ENCODE data around the gene CRADD.
"Not testable (repeated sequence)": the region's sequence is repeated elsewhere in the genome, so short reads cannot be mapped to it uniquely, and the experiment has no call there.

CRADD gene

DNA sequence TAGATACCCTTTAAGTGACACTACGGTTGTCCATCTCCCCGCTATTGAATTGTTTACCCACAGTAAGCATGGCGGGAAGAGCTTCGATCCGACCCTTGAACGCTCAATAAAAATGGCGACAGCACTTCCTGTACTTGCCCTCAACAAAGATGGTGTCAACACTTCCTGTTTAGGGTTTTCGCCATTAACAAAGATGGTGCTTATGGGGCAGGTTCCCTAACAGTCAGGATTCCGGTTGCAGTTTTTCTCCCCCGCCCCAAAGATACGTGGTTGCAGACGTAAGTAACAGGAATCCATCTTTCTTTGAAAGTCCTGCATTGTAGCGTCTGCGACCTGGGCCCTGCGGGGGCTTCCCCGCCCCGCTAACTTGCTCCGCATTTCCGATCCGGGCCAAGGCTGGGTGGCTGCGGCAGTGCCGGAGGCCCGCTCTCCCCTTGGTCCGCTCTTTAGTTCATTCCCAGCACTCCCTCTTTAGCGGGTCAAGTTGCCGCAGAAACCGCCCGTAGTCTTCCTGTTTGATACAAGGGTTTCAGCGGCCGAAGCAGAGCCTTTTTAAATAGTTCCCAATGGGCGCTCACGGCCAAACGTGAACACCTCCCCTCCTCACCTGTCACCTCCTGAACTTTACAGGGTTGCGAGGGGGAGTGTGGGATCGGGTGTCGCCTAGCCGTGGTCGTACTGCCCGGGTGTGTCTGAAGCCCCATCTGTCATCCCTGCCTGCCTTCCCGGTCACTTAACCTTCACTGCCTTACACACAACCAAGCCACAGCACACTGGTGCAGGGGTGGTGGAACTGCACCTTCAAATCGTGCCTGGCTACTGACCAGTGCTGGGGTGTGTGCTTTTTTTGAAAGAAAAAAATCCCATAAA is at the start of gene CRADD:
Gene CRADD (plus strand): TSS at position 181 of the 870 bp plus-strand sequence.
- peak; percentile 96 for DNase-seq (ENCODE audit: low spot score)

DNA sequence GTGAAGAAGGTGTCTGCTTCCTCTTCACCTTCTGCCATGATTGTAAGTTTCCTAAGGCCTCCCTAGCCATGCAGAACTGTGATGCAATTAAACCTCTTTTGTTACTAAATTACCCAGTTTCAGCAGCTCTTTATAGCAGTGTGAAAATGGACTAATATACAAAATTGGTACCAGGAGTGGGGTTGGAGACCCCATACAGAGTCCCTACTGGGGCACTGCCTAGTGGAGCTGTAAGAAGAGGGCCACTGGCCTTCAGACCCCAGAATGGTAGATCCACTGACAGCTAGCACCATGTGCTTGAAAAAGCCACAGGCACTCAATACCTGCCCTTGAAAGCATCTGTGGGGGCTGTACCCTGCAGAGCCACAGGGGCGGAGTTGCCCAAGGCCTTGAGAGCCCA is 44.8 kb upstream of the CRADD start:
- no peak for DNase-seq (ENCODE audit: low spot score)

DNA sequence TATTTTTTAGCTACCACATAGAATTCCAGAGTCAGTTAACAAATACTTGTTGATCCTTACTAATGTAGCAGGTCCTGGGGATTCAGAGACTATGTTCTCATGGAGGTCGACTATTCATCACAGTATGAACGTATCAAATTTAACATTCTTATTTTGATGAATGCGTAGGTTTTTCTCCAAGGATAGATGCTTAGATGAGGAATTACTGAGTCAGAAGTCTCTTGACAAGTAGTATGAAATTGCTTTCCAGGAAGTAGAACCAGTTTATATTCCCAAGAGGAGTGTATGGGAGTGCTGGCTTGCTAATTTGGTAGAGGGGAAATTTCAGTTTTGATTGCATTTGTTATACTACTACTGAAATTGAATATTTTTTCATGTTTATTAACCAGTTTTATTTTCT is 42.8 kb upstream of the CRADD start:
- no peak for DNase-seq (ENCODE audit: low spot score)

DNA sequence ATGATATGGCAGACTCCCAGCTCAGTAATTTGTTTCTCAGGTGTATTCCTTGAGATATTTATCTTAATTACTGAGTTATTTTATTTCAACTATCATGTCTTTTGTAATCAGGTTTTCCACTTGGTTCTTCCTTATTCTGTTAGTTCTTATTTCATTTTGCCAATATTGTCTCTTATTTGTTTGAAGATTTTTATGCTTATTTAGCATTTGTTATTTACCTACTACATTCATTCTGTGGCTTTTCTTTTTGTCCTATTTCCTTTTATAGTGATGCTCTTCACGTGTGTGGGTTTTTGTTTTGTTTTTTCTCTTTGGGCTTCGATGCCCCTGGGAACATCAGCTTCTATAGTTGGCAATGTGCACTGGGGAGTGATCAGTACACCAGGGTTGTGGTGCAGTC is 40.5 kb upstream of the CRADD start:
- DNase-seq (ENCODE audit: low spot score), result no peak

DNA sequence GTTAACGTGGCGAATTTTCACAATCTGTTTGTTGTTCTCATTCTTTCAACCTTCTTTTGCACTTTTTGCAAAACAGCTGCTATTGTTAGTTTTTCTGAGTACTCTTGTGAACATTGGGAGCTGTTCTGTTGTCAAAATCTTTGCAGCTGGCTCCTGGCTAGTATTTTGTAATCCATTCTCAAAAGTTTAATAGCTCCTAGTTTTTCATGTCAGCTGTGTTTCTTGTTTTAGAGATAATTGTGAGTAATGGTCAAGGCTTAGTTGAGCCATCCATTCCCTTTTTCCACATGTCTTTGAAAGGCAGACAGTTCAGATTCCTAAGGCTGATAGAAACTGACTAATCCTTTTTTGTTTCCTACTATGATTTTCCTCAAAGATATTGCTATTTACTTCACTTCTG is 39.1 kb upstream of the CRADD start:
- DNase-seq (ENCODE audit: low spot score), result no peak

DNA sequence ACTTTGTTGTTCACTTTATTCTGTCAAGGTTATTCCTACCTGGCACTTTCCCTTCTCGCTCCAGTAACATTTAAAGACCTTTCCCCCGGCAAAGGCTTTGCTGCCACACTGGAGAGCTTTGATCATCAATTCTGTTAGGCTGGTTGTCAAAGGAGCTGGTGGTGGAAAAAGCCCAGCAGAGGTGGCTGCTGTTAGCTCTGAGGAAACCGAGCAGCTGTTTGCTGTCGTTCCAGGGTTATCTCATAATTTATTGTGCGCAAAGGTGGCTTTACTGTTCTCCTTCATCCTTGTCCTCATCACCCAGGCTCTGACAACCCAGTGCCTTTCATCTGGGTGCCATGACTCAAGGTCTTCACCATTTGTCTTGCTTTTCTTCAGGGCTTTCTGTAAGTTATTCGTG is 38.2 kb upstream of the CRADD start:
- DNase-seq (ENCODE audit: low spot score), result no peak

DNA sequence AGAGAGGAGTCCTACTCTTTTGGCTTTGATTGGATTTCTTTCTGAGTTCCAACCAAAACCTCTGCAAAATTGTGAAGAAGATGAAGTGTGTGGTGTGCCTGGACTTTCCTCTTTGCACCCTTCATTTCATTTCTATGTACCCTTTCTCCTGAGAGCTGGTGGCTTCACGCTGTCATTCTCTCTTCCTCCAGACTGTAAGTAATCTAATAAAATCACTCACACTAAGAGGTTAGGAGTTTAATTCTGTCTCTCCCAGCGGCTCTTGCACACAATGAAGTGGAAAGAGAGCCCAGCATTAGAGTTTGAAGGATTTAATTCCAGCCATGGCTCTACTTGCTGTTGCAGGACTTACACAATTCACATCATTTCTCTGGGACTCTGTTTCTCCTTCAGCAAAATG is 37.8 kb upstream of the CRADD start:
- no peak for DNase-seq (ENCODE audit: low spot score)

DNA sequence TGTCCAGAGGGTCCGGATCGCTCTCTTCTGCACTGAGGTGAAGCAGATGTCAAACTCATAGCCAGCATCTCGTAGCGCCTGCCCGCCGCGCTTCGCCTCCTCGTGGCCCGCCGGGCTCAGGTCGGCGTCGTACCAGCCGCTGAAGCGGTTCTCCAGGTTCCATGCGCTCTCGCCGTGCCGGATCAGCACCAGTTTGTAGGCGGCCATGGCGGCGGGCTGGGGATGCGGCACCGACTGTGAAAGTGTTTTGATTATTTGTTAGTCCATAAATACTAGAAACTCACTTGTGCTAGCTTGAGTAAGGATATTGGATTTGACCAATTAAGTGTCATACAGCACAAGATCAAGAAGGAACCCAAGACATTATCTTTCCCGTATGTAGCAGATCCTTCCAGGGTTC is 35.8 kb upstream of the CRADD start:
- DNase-seq (ENCODE audit: low spot score), result not testable (repeated sequence)

DNA sequence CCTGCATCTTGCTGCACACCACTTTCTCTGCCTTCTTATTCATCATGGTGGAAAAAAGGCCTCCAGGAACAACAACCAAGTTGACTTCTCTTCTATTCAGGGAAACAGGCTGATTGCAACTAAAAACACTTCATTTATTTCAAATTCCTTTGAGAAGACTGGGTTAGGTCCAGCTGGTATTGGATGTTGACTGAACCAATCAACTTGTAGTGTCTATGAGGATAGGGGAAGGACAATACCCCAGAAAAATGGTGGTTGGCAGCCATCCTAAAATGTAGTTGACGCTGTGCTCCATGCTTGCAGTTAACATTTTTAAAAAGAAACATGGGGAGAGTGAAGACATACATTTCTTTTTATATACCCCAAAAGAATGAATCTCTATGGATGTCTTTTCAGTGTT is 34.4 kb upstream of the CRADD start:
- no peak for DNase-seq (ENCODE audit: low spot score)

DNA sequence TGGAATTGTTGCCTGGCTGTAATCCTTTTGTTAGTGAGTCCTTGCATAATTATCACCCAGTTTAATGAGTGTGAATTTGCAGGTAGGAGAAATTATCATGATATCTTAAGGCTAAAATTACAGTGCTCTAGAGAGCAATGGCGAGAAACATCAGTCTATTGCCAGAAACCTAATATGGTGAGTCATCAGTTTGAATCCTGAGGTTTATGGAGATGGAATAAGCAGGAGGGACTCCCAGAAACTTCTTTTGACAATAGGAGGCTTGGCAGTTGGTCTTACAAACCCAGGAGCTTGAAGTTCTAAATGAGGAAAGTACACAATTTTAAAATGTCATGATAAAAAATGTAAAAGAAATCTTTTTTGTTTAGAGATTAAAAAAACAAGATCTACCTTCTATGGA is 31.5 kb upstream of the CRADD start:
- DNase-seq (ENCODE audit: low spot score), result no peak

DNA sequence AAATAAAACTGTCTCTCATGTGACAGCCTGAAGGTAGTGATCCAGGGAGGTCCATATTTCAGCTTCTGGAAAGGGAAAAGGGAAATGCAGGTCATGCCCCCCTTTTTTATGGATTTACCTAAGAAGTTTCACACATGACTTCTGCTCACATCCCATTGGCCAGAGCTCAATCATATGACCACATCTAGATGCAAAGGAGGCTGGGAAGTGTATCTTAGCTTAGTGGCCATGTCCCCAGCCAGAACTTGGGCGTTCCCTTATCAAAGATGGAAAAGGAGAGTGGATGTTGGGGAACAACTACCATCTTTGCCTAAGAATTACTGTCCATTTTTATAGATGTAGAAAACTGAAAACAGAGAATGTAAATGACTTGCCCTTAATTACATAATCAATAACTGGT is 26.5 kb upstream of the CRADD start:
- DNase-seq (ENCODE audit: low spot score), result no peak

DNA sequence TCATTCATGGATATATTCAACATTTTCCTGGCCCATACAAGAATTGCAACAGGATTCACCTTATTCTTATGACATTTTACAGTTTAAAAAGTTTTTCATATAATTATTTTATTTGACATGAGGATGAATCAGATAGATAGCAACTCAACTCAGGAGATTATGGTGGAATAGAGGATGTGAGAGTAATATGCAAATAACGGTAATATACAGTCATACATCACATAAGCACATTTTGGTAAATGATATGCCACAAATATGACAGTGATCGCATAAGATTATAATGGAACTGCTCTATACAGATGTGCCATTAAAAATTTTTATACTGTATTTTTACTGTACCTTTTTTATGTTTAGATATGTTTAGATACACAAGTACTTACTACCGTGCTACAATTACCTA is 24.1 kb upstream of the CRADD start:
- no peak for DNase-seq (ENCODE audit: low spot score)

DNA sequence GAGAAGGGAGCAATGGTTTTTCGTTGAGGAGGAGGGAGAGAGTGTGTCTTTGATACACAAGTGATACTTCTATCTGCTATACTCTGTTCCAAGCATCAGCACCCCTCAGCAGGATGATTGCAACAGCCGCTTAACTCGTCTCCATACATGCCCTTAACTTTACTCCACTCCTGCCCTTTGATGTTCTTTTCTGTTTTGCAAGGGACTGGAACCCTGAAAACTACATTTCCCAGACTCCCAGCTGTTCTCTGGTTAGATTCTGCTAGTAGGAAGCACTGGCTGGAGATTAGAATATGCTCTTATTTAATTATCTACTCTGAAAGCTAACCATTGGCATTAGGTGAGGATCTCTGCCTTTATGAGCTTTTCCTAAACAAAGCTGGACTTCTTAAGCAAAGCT is 23.5 kb upstream of the CRADD start:
- DNase-seq (ENCODE audit: low spot score), result no peak

DNA sequence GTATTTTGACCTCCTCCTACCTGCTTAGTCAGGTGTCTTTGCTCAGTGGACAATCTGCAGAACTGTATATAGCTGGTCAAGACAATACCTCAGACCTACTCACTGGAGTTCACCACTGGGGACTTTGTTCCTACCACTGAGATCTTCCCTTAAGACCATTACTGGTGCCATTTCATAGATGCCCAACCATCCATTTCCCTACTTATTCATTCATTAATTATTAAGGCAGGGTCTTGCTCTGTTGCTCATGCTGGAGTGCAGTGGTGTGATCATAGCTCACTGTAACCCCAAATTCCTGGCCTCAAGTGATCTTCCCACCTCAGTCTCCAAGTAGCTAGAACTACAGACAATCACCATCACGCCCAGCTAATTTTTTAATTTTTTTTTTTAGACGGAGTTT is 22.8 kb upstream of the CRADD start:
- no peak for DNase-seq (ENCODE audit: low spot score)

DNA sequence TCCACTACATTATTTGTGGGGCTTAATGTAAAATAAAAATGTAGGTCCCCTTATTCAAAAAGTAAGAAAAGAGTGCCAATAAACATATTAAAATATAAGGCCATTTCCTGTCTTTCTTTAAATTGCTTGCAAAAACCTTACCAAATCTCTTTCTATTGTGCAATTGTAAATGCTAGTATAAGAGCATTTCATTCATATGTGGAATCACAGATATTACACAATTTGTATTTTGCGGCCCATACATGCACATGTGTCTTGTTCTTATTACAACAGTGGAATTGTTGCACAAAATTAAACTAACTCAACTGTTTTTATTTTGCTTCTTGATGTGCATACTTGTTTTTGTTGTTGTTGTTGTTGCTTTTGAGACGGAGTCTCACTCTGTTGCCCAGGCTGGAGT is 20.1 kb upstream of the CRADD start:
- no peak for DNase-seq (ENCODE audit: low spot score)

DNA sequence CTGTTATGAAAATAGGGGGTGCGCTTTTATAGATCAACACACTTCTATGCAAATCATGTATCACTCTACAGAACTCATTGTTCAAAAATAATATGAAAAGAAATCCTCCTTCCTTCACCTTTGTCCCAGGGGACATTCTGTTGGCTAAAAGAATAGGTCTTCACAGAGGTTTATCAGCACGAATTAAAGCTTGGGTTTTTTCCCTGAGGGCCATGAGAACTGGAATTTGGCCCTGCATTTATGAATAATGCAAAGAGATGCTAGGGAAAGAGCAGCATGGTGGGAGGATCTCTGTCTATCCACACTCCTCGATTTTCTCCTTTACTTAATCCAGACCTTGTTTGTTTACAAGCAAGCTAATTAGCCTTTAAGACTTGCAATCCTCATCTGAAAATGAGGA is 16.2 kb upstream of the CRADD start:
- no peak for DNase-seq (ENCODE audit: low spot score)

DNA sequence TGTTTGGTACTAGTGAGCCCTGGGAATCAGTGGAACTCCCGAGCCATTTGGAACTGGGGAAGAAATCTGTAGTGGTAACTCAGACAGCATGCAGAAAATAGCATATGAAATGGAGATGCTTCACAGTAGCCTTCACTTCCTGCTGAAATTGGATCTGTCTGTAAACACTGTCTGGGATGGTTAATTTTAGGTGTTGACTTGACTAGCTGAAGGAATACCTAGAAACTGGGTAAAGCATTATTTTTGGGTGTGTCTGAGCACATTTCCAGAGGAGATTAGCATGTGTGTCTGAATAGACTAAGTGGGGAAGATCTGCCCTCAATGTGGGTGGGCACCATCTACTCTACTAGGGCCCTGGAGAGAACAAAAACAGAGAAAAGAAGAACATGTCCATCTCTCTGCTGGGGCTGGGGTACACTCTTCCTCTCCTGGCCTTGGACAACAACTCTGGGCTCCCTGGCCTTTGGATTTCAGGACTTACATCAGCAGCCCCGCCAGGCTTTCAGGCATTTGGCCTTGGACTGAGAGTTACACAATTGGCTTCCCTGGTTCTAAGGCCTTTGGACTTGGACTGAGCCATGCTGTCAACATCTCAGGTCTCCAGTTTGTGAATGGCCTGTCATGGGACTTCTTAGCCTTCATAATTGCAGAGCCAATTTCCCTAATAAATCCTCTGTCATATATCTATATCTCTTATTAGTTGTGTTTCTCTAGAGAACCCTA is 14.0 kb upstream of the CRADD start:
- no peak for DNase-seq (ENCODE audit: low spot score)

DNA sequence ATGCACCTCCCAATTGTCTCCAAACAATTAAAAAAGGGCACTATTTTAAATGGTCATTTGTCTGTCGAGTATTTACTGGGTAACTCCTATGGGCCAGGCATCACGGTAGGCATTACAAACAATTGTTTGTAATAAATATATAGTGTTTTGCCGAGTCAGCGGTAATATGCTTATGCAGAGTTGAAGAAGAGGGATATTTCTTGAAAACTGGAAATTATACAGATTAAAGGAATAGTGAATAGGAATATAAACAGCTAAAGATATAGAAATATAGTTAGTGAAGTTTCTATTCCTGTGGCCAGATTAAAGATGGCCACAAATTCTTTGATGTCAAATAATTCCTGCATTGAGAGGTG is 13.5 kb upstream of the CRADD start:
- DNase-seq (ENCODE audit: low spot score), result no peak

DNA sequence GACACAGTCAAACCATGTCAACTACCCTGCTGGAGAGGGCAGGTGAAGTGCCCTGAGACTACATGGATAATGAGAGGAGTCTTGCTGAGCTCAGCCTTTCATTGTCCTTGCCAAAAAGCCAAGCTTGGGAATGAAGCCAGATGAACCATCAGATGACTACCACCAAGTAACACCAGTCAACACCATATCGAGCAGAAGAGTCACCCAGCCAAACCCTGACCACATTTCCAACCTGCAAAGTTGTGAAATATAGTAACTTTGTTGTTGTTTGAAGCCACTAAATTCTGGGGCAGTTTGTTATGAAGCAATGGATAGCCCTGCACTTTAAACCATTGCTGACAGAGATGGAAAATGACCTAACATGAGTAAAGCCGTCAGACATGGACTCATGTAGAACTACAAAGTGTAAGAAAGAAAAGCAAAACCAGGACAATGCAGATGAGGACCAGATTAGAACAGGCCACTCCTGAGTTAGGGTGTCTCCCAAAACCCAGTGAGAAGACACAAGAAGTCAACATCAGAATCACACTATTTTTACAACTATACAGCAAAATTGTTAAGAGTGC is 12.5 kb upstream of the CRADD start:
- DNase-seq (ENCODE audit: low spot score), result no peak

DNA sequence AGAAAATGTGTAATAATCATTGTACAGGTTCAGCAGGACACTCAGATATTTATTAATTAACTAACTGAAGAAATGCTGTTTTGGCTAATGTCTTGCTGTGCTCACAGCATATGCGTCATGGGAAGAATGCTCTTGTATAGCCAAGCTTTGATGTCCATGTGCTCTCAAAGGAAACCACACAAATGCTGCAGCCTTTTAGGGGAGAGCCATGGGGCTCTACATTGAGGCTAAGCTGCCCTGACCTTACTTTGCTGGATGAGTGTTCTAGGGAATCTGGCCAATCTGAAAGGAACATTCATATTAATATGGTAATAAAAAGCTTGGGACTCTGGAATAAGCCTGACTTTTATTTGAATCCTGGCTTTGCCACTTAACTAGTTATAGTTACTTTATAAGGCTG is 9.5 kb upstream of the CRADD start:
- DNase-seq (ENCODE audit: low spot score), result no peak

DNA sequence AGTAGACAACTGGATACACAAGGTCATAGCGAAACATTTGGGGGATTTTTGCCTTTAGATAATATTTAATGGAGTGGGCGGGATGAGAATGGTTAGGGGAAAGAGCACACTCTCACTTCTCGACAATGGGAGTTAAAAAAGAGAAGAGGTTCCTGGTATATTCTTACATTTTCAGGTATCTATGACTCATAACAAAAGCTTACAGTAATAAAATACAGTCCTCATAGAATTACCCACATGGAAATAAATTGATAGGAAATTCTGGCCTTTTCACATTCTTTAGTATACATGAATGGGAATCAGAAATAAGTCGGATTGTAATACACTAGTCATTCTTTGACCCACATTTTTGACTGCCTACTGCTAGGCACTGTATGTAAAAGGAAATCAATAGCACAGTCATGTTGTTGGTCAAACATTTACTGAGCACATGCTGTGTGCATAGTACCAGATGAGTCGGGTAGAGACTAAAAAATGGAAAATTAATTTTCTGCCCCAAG is 8.2 kb upstream of the CRADD start:
- DNase-seq (ENCODE audit: low spot score), result no peak

DNA sequence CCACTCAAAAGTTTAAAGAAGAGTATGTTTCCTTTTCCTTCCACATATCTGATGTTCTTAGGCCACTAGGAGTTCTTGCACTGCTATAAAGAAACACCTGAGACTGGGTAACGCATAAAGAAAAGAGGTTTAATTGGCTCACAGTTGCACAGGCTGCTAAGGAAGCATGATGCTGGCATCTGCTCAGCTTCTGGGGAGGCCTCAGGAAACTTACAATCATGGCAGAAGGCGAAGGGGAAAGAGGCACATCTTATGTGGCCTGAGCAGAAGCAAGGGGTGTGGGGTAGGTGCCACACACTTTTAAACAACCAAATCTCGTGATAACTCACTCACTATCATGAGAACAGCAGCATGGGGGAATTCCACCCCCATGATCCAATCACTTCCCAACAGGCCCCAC is 7.7 kb upstream of the CRADD start:
- no peak for DNase-seq (ENCODE audit: low spot score)

DNA sequence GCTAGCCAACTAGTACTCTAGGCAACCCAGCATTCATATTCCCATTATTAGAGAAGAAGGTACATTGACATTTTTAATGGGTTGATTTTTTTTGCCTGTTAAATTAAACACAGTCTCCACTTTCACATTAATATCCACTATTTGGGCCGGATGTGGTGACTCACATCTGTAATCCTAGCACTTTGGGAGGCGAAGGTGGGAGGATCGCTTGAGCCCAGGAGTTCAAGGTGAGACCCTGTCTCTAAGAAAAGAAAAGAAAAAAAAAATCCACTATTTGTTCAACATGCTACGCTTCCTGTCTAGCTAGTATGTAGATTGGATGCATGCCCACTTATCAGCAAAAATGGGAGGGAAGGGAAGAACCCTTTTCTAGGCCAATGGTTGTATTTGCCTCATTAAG is 7.1 kb upstream of the CRADD start:
- DNase-seq (ENCODE audit: low spot score), result no peak

All from hematopoietic multipotent progenitor cell treated with erythropoietin and hydrocortisone succinate and interleukin-3 and kit ligand, for 17 days (in vitro differentiated cells).